MM.1S (cell line): Measurements from ENCODE around the gene MPRIP.

Experiments
- DNase-seq: peaks from one replicate; pipeline ENCODE4 v3.0.0-alpha.2; 2015
- H2AFZ ChIP-seq: fragments of 300-600 bp; sonication (generic); 2 replicates; pipeline ENCODE4 v1.6.0; 2016; ENCODE audit warnings: antibody characterized with exemption, low read length
- H3F3A ChIP-seq: fragments of 300-600 bp; sonication (generic); 2 replicates; pipeline ENCODE4 v1.6.1; 2016; ENCODE audit warnings: mild to moderate bottlenecking, antibody characterized with exemption, low read length, moderate library complexity, mixed read lengths; ENCODE audit not compliant: insufficient read depth
- H3K27ac ChIP-seq: fragments of 300-600 bp; sonication (generic); 2 replicates; pipeline ENCODE4 v1.5.1; 2016; ENCODE audit warnings: mild to moderate bottlenecking, low read length
- H3K27me3 ChIP-seq: fragments of 300-600 bp; sonication (generic); replicated peaks from 2 replicates; pipeline ENCODE4 v1.6.0; 2016; ENCODE audit warnings: low read length; ENCODE audit not compliant: insufficient read depth
- H3K36me3 ChIP-seq: fragments of 300-600 bp; sonication (generic); replicated peaks from 2 replicates; pipeline ENCODE4 v1.6.1; 2016; ENCODE audit warnings: mild to moderate bottlenecking, low read length, mixed read lengths; ENCODE audit not compliant: insufficient read depth
- H3K4me1 ChIP-seq: fragments of 300-600 bp; sonication (generic); 2 replicates; pipeline ENCODE4 v1.6.1; 2016; ENCODE audit warnings: low read length, mixed read lengths
- H3K4me2 ChIP-seq: fragments of 300-600 bp; sonication (generic); 2 replicates; pipeline ENCODE4 v1.6.0; 2016; ENCODE audit warnings: low read depth, low read length
- H3K4me3 ChIP-seq: fragments of 300-600 bp; sonication (generic); 2 replicates; pipeline ENCODE4 v1.5.1; 2016; ENCODE audit warnings: low read length, mixed read lengths
- H3K79me2 ChIP-seq: fragments of 300-600 bp; sonication (generic); 2 replicates; pipeline ENCODE4 v1.6.1; 2016; ENCODE audit warnings: mixed run types, low read length, mixed read lengths
- H3K9ac ChIP-seq: fragments of 300-600 bp; sonication (generic); 2 replicates; pipeline ENCODE4 v1.6.1; 2016; ENCODE audit warnings: low read length, mixed read lengths
- H3K9me2 ChIP-seq: fragments of 300-600 bp; sonication (generic); replicated peaks from 2 replicates; pipeline ENCODE4 v1.6.1; 2016; ENCODE audit warnings: mild to moderate bottlenecking, low read length, mixed read lengths; ENCODE audit not compliant: insufficient read depth
- H3K9me3 ChIP-seq: fragments of 300-600 bp; sonication (generic); replicated peaks from 2 replicates; pipeline ENCODE4 v1.6.1; 2016; ENCODE audit warnings: mild to moderate bottlenecking, low read length, mixed read lengths; ENCODE audit not compliant: insufficient read depth
- H4K20me1 ChIP-seq: fragments of 300-600 bp; sonication (generic); 2 replicates; pipeline ENCODE4 v1.6.1; 2016; ENCODE audit warnings: mild to moderate bottlenecking, low read length, moderate library complexity, mixed read lengths; ENCODE audit not compliant: insufficient read depth
- EZH2 ChIP-seq: fragments of 300-600 bp; sonication (generic); optimal IDR thresholded peaks from 2 replicates; pipeline ENCODE3; 2017; ENCODE audit warnings: low read depth, mild to moderate bottlenecking, antibody characterized with exemption, low read length, mixed read lengths
- EZH2phosphoT487 ChIP-seq: fragments of 300-600 bp; sonication (generic); IDR thresholded peaks from 2 replicates; pipeline ENCODE4 v1.6.1; 2018; ENCODE audit warnings: antibody characterized with exemption, low read length
- TF ChIP-seq, protein P1 (sequence below): fragments of 300-600 bp; sonication (generic); IDR thresholded peaks from 2 replicates; pipeline ENCODE4 v1.5.1; 2016; ENCODE audit warnings: antibody characterized with exemption, low read length, mixed read lengths

Gene MPRIP

DNA sequence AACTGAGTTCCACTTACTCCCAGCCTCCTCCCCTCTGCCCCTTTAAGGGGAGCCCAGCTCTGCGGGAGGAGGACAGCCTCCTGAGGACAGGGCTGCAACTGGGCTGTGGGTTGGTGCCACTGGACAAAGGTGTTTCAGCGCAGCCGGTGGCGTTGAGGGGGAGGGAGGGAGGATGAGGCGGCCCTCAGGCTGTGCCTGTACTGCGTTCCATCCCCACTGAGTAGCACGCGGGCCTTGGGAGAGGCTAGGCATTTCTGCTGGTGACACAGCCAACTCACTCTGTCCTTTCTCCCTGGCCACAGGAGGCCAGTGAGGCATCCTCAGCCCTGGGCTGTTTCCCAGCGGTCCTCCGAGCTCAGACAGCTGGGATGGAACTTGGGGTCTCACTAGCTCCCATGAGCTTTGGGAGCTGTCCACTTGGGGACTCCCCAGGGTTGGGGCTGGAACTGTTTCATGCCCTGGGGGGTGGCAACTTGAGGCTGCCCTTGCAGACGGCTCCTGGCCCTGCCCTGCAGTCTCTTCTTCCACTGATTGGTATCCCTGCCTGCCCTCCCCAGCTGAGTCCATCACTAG is 70.5 kb downstream of the MPRIP start:
- Histone ChIP-seq H3K27me3 (no peaks in the 10 kb centered on the region), H3K4me2 (no peak overlapping the region), H3K9ac (no peak overlapping the region), H3K9me3 (no peaks in the 10 kb centered on the region), H4K20me1 (no peaks in the 10 kb centered on the region), H3K27ac (no peak overlapping the region), H2AFZ (no peak overlapping the region), H3K36me3 (no peaks in the 10 kb centered on the region), H3K4me1 (no peaks in the 10 kb centered on the region), H3F3A (no peaks in the 10 kb centered on the region), H3K4me3 (no peak overlapping the region), H3K9me2 (no peaks in the 10 kb centered on the region), H3K79me2 (peaks cover 96% of the 10 kb centered on the region)
- DNase-seq: no peak
- TF ChIP-seq EZH2phosphoT487 (no peak), EZH2 (no peak)
- TF ChIP-seq, protein P1, sequence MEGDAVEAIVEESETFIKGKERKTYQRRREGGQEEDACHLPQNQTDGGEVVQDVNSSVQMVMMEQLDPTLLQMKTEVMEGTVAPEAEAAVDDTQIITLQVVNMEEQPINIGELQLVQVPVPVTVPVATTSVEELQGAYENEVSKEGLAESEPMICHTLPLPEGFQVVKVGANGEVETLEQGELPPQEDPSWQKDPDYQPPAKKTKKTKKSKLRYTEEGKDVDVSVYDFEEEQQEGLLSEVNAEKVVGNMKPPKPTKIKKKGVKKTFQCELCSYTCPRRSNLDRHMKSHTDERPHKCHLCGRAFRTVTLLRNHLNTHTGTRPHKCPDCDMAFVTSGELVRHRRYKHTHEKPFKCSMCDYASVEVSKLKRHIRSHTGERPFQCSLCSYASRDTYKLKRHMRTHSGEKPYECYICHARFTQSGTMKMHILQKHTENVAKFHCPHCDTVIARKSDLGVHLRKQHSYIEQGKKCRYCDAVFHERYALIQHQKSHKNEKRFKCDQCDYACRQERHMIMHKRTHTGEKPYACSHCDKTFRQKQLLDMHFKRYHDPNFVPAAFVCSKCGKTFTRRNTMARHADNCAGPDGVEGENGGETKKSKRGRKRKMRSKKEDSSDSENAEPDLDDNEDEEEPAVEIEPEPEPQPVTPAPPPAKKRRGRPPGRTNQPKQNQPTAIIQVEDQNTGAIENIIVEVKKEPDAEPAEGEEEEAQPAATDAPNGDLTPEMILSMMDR: no peak

DNA sequence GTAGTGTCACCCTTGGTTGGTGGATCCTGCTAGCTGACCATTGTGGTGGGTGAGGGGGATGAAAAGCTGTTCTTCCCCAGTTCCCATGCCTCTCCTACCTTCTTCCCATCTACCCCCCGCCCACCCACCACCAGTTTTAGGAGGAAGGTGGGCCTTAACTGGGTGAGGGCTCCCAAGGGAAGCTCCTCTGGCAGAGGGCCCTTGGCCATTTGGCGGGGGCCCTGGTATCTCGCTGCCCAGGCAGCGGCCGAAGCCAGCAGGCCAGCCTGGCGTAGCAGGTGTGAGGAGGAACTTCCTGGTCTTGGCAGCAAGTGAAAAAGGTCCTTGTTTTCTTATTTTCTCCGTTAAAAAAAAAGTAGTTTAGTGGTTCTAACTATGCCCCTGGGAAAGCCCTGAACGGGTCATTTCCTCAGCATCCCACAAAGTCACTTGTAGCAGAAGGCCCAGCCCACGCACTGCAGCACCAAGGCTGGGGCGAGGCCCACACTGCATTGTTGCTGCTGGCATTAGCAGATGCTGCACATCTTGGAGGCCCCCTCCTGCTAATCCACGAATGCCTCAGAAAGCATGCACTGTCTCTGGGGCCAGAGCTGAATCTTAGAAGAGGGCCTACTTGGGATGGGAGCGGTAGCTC is 72.5 kb downstream of the MPRIP start:
- 0 out of 2 replicates have a peak, but pooled peaks cover 5% of the 10 kb centered on the region for H3F3A ChIP-seq

DNA sequence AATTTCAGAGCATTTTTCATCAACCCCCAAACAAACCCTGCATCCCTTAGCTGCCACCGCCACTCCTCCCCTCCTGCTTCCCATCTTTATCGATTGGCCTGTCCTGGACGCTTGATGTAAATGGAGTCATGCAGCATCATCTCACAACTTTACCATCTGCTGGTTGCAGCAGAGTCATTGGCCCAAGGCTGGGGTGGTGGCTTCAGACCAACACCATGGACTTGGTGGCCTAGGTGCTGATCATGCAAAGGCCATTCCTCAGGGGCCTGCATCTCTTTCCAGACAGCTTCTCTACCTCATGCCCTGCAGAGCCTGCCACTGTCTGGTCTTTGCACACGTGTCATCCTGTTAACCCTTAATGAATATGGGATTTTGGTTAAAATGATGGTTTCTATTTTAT is 73.4 kb downstream of the MPRIP start:
- TF ChIP-seq, protein P1: no peak
- TF ChIP-seq EZH2 (no peak), EZH2phosphoT487 (no peak)
- Histone ChIP-seq H3K27ac (no peak overlapping the region), H3K9me2 (no peaks in the 10 kb centered on the region), H3K27me3 (no peaks in the 10 kb centered on the region), H3K9me3 (no peaks in the 10 kb centered on the region), H3K79me2 (peaks cover 96% of the 10 kb centered on the region), H3K4me3 (no peak overlapping the region), H3F3A (0 out of 2 replicates have a peak, but pooled peaks cover 5% of the 10 kb centered on the region), H3K9ac (no peak overlapping the region), H3K36me3 (no peaks in the 10 kb centered on the region), H2AFZ (no peak overlapping the region), H3K4me1 (no peaks in the 10 kb centered on the region), H4K20me1 (peaks cover 7% of the 10 kb centered on the region; the same call in 1 of the 2 replicates), H3K4me2 (no peak overlapping the region)
- DNase-seq: no peak

More for the DNA sequence above, 72.5 kb downstream of the MPRIP start:
- H3K4me3 ChIP-seq: no peak overlapping the region
- H3K27me3 ChIP-seq: no peaks in the 10 kb centered on the region
- H3K4me2 ChIP-seq: no peak overlapping the region
- no peak overlapping the region for H3K9ac ChIP-seq
- no peaks in the 10 kb centered on the region for H3K4me1 ChIP-seq
- no peaks in the 10 kb centered on the region for H3K9me3 ChIP-seq
- H3K27ac ChIP-seq: no peak overlapping the region
- H4K20me1 ChIP-seq: peaks cover 7% of the 10 kb centered on the region; the same call in 1 of the 2 replicates
- TF ChIP-seq EZH2: no peak
- TF ChIP-seq, protein P1: no peak
- no peak for TF ChIP-seq EZH2phosphoT487
- H2AFZ ChIP-seq: no peak overlapping the region
- no peak for DNase-seq
- peaks cover 96% of the 10 kb centered on the region for H3K79me2 ChIP-seq
- H3K36me3 ChIP-seq: no peaks in the 10 kb centered on the region
- no peaks in the 10 kb centered on the region for H3K9me2 ChIP-seq
